B cell (primary cell): ENCODE results near the gene C12orf57. TPM values are rescaled to one million over a fixed set of nuclear protein-coding genes. Genes with fewer than 3 reads are reported as not detected.
A peak's percentile ranks its signal among the peaks of the same experiment; 100 is the strongest.

Experiments
- ATAC-seq: fragments of 200-7000 bp; cut with Tn5 transposase; one replicate; pipeline ENCODE4 v1.10.0; 2021; ENCODE audit warnings: low read depth, mild to moderate bottlenecking, moderate number of reproducible peaks, moderate library complexity
- CTCF ChIA-PET: fragments of 350-600 bp; sonication (Branson Sonifier 250); formaldehyde crosslinking; loops from one replicate; lab custom pipeline; 2021; ENCODE audit warnings: antibody characterized with exemption, inconsistent platforms; lab: Charles Lee
- POLR2A ChIA-PET: fragments of 350-600 bp; sonication (Branson Sonifier 250); formaldehyde crosslinking; loops from one replicate; lab custom pipeline; 2021; ENCODE audit warnings: antibody characterized with exemption; lab: Charles Lee
- DNase-seq: peaks from one replicate; pipeline ENCODE4 v3.0.0; 2013
- H2AFZ ChIP-seq: 2 replicates; pipeline ENCODE4 v1.6.1; 2012; ENCODE audit warnings: mild to moderate bottlenecking, low read depth, low read length; ENCODE audit not compliant: insufficient read depth, poor library complexity, severe bottlenecking
- H3K27ac ChIP-seq, 2 donors: 1 replicate in 1 of 2; 2 replicates in 1 of 2; pipeline ENCODE4 v1.5.1; 2012 to 2013; ENCODE audit warnings: low read length in 2 of 2, mild to moderate bottlenecking in 2 of 2, moderate library complexity in 1 of 2
- H3K27me3 ChIP-seq, 4 experiments: fragments of 200-600 bp in 1 of 4; sonication (generic) in 1 of 4; replicated peaks in 1 of 4; 1 replicate in 2 of 4; 2 replicates in 2 of 4; pipeline versions ENCODE4 v1.6.1 to v1.7.0; 2013 to 2016; ENCODE audit warnings: low read length in 3 of 4, mild to moderate bottlenecking in 2 of 4, mixed read lengths in 1 of 4, moderate library complexity in 1 of 4; ENCODE audit not compliant: insufficient read depth in 4 of 4, control insufficient read depth in 3 of 4; ENCODE audit errors: control extremely low read depth in 1 of 4
- H3K36me3 ChIP-seq, 2 experiments: replicated peaks in 1 of 2; 1 replicate in 1 of 2; 2 replicates in 1 of 2; pipeline versions ENCODE4 v1.6.1 to v1.7.1; 2013; ENCODE audit warnings: low read length in 1 of 2; ENCODE audit not compliant: insufficient read depth in 2 of 2, control insufficient read depth in 1 of 2; ENCODE audit errors: control extremely low read depth in 1 of 2, extremely low read depth in 1 of 2
- H3K4me1 ChIP-seq, 2 donors: fragments of 200-600 bp in 1 of 2; sonication (generic) in 1 of 2; 1 replicate in 1 of 2; 2 replicates in 1 of 2; pipeline versions ENCODE4 v1.5.1 to v1.6.1; 2013 to 2017; ENCODE audit warnings: low read length in 2 of 2; ENCODE audit not compliant: control insufficient read depth in 2 of 2, insufficient read depth in 2 of 2
- H3K4me2 ChIP-seq: replicated peaks from 2 replicates; pipeline ENCODE3; 2012; ENCODE audit warnings: mild to moderate bottlenecking, low read depth, low read length; ENCODE audit not compliant: poor library complexity, severe bottlenecking
- H3K4me3 ChIP-seq, 5 experiments: fragments of 200-600 bp in 1 of 5; sonication (generic) in 1 of 5; 1 replicate in 3 of 5; 2 replicates in 2 of 5; pipeline versions ENCODE4 v1.5.1 to v1.7.0; 2011 to 2016; ENCODE audit warnings: low read length in 4 of 5, mild to moderate bottlenecking in 4 of 5, low read depth in 2 of 5, control low read depth in 1 of 5, moderate library complexity in 1 of 5; ENCODE audit not compliant: insufficient read depth in 1 of 5; ENCODE audit errors: control extremely low read depth in 1 of 5, extremely low read depth in 1 of 5
- H3K79me2 ChIP-seq: fragments of 200-600 bp; sonication (generic); one replicate; pipeline ENCODE4 v1.6.0; 2016; ENCODE audit warnings: low read length; ENCODE audit not compliant: control insufficient read depth, insufficient read depth
- H3K9ac ChIP-seq: fragments of 200-600 bp; sonication (generic); 2 replicates; pipeline ENCODE4 v1.6.1; 2017; ENCODE audit warnings: mild to moderate bottlenecking, low read length, moderate library complexity
- H3K9me3 ChIP-seq, 3 donors: one replicate each; pipeline versions ENCODE4 v1.6.1 to v1.7.1; 2013; ENCODE audit warnings: low read length in 2 of 3; ENCODE audit not compliant: control insufficient read depth in 2 of 3, insufficient read depth in 1 of 3; ENCODE audit errors: control extremely low read depth in 1 of 3
- H4K20me1 ChIP-seq: 2 replicates; pipeline ENCODE4 v1.6.0; 2012; ENCODE audit warnings: mild to moderate bottlenecking, low read length; ENCODE audit not compliant: insufficient read depth, control insufficient read depth, poor library complexity, severe bottlenecking
- H3K27ac Mint-ChIP-seq: one replicate; pipeline ENCODE4 v1.8.0; 2021; ENCODE audit warnings: mixed read lengths
- H3K27me3 Mint-ChIP-seq: one replicate; pipeline ENCODE4 v1.8.0; 2021; ENCODE audit warnings: mixed read lengths
- H3K4me1 Mint-ChIP-seq: one replicate; pipeline ENCODE4 v1.8.0; 2021; ENCODE audit warnings: mixed read lengths
- H3K4me3 Mint-ChIP-seq: one replicate; pipeline ENCODE4 v1.8.0; 2021; ENCODE audit warnings: mixed read lengths
- H3K9me3 Mint-ChIP-seq: one replicate; pipeline ENCODE4 v1.8.0; 2022; ENCODE audit warnings: mixed read lengths; ENCODE audit not compliant: insufficient read depth
- CTCF ChIP-seq: fragments of 200-600 bp; IDR thresholded peaks from one replicate; pipeline ENCODE4 v1.8.0; 2022; ENCODE audit warnings: antibody characterized with exemption, mild to moderate bottlenecking
- EZH2 ChIP-seq: IDR thresholded peaks from 2 replicates; pipeline ENCODE4 v1.6.1; 2012; ENCODE audit warnings: borderline replicate concordance, low read depth, mild to moderate bottlenecking, moderate library complexity, low read length; ENCODE audit not compliant: insufficient read depth, poor library complexity, severe bottlenecking
- WGBS: methylation state at CpG from one replicate; pipeline ENCODE4 v1.1.5; 2013; ENCODE audit warnings: missing lambda C conversion rate; ENCODE audit not compliant: insufficient coverage; 5-methylcytosine and 5-hydroxymethylcytosine counted together
- intact Hi-C: fragments of 100-400 bp; cut with micrococcal nuclease; formaldehyde crosslinking; loops from one replicate; pipeline ENCODE4 v1.10.0; 2022
- polyA plus RNA-seq: library from polyadenylated mRNA; depleted of rRNA; stranded (reverse); fragments of >200 nt; gene quantifications from 2 replicates; pipeline ENCODE4 v1.2.3, GENCODE V29; 2012
- total RNA-seq, 2 donors: library from RNA; stranded (reverse); fragments of 120-200 nt in 1 of 2; gene quantifications; 1 replicate in 1 of 2; 2 replicates in 1 of 2; pipeline versions ENCODE4 v1.2.3 to v1.2.4, GENCODE V29; 2013 to 2022

C12orf57 gene
- total and polyA plus RNA-seq, 2 donors (not counting 1 experiment from before 2014, with no cell fraction given), result 90.9 to 460 TPM

- 100% methylated on average over 1 of the region's 4 CpGs for WGBS
- no peak overlapping the region for H2AFZ ChIP-seq
- no peak overlapping the region for H3K4me2 ChIP-seq
- H3K9me3 Mint-ChIP-seq, result no peaks in the 10 kb centered on the region
- H3K4me1 Mint-ChIP-seq, result peaks cover 8% of the 10 kb centered on the region
- no peak overlapping the region for H3K4me3 Mint-ChIP-seq
- H3K9me3 ChIP-seq, result no peaks in the 10 kb centered on the region
- ChIA-PET CTCF (interaction anchor here (0.6 to 2.6 kb wide), 5 partner anchors 11 to 204 kb away, joined by 3 to 14 read pairs (median 3); partner anchors contain the start of gene SPSB2), POLR2A (interaction anchor here (0.6 to 1.3 kb wide), 3 partner anchors 11 to 260 kb away, joined by 3 to 5 read pairs (median 4); no protein-coding TSS in a partner anchor)
- ATAC-seq (no peak), DNase-seq (no peak)
- H3K27me3 ChIP-seq, result no peaks in the 10 kb centered on the region
- TF ChIP-seq EZH2, result no peak
- TF ChIP-seq CTCF, result no peak
- H3K4me3 ChIP-seq, result no peak overlapping the region
- no peaks in the 10 kb centered on the region for H4K20me1 ChIP-seq
- intact Hi-C loops, result no loop called here
- H3K36me3 ChIP-seq, result peaks cover 0 to 6% of the 10 kb centered on the region in 2 experiments
- no peaks in the 10 kb centered on the region for H3K79me2 ChIP-seq
- H3K27ac Mint-ChIP-seq, result no peak overlapping the region
- H3K27me3 Mint-ChIP-seq, result no peaks in the 10 kb centered on the region
- no peak overlapping the region for H3K27ac ChIP-seq
- H3K4me1 ChIP-seq, result peaks cover 14 to 24% of the 10 kb centered on the region in 2 donors
- H3K9ac ChIP-seq, result no peak overlapping the region
These were observed 41.4 kb upstream of the C12orf57 start for GRCh38 chr12:6902448-6902847.

DNA sequence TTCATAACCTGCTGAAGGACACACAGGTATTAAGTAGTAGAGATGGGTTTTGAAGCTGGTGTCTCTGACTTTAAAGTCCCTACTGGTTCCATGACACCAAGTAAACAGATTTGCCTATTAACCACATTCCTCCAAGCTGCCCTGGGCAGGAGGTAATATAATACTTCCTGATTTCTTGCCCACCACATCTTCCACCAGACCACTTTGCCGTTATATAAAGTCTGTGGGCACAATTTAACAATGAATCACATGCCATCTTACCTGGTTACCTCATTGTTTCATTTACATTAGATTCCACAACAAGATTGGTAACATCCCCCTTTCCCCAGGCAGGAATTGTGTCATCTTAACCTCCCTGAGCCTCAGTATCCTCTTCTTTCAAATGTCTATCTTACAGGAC, 40.1 kb upstream of the C12orf57 start:
- H3K4me1 ChIP-seq, result peaks cover 14 to 24% of the 10 kb centered on the region in 2 donors
- no peaks in the 10 kb centered on the region for H3K27me3 ChIP-seq
- intact Hi-C loops, result loop anchor here (1.0 kb wide), 5 partner anchors 11 to 67 kb away; partner anchors contain the start of genes EMG1, ENO2, PHB2 and SPSB2
- no peaks in the 10 kb centered on the region for H3K27me3 Mint-ChIP-seq
- TF ChIP-seq EZH2 (no peak), CTCF (no peak)
- no peaks in the 10 kb centered on the region for H4K20me1 ChIP-seq
- no peak overlapping the region for H3K27ac Mint-ChIP-seq
- ATAC-seq (no peak), DNase-seq (peak; percentile 16)
- no peak overlapping the region for H3K9ac ChIP-seq
- POLR2A ChIA-PET, result interaction anchor here (0.6 to 1.8 kb wide), 2 partner anchors 34 to 68 kb away, joined by 5 to 9 read pairs; no protein-coding TSS in a partner anchor
- peaks cover 0 to 6% of the 10 kb centered on the region in 2 experiments for H3K36me3 ChIP-seq
- no peak overlapping the region for H3K4me3 ChIP-seq
- WGBS, result 50% methylated on average over 1 of the region's 1 CpG
- peak overlapping the region; percentile 89 for H2AFZ ChIP-seq
- H3K4me3 Mint-ChIP-seq, result no peak overlapping the region
- CTCF ChIA-PET, result interaction anchor here (2.6 to 6.9 kb wide), 2 partner anchors 12 to 30 kb away, joined by 14 to 33 read pairs; partner anchors contain the start of gene SPSB2
- H3K4me1 Mint-ChIP-seq, result peaks cover 8% of the 10 kb centered on the region
- H3K79me2 ChIP-seq, result no peaks in the 10 kb centered on the region
- H3K27ac ChIP-seq, result peak overlapping the region in 1 of 2 donors; percentile 94
- H3K9me3 ChIP-seq, result no peaks in the 10 kb centered on the region
- H3K4me2 ChIP-seq, result peak overlapping the region; percentile 92
- no peaks in the 10 kb centered on the region for H3K9me3 Mint-ChIP-seq
